GM19099 (cell line): ENCODE data around the gene SRSF9.
A peak's percentile ranks its signal among the peaks of the same experiment; 100 is the strongest.

ENCODE experiments used
- POLR2A ChIP-seq: IDR thresholded peaks from 3 replicates; pipeline ENCODE4 v1.6.1; 2011; ENCODE audit warnings: low read depth; ENCODE audit not compliant: insufficient read length; ENCODE audit errors: extremely low read depth

SRSF9 gene

GRCh38 chr12:120467439-120467838, 2.1 kb downstream of the SRSF9 start:
- no peak for TF ChIP-seq POLR2A

GRCh38 chr12:120466560-120467315, 2.8 kb downstream of the SRSF9 start:
- no peak for TF ChIP-seq POLR2A

- no peak for TF ChIP-seq POLR2A
These were observed 3.8 kb downstream of the SRSF9 start for GRCh38 chr12:120465756-120466155.

- TF ChIP-seq POLR2A, result no peak
These were observed 5.8 kb downstream of the SRSF9 start for GRCh38 chr12:120463712-120464111.

GRCh38 chr12:120462099-120462640, 7.4 kb downstream of the SRSF9 start:
- TF ChIP-seq POLR2A, result no peak

- no peak for TF ChIP-seq POLR2A
These were observed 9.4 kb downstream of the SRSF9 start for GRCh38 chr12:120460157-120460556.

- no peak for TF ChIP-seq POLR2A
These were observed 12.4 kb downstream of the SRSF9 start for GRCh38 chr12:120457133-120457532.

GRCh38 chr12:120455302-120455701, 14.2 kb downstream of the SRSF9 start:
- TF ChIP-seq POLR2A, result no peak

GRCh38 chr12:120453977-120454376, 15.6 kb downstream of the SRSF9 start:
- TF ChIP-seq POLR2A, result no peak

GRCh38 chr12:120453060-120453750, 16.3 kb downstream of the SRSF9 start:
- no peak for TF ChIP-seq POLR2A

GRCh38 chr12:120447992-120448391, 21.6 kb downstream of the SRSF9 start:
- no peak for TF ChIP-seq POLR2A

GRCh38 chr12:120445911-120446843, 23.4 kb downstream of the SRSF9 start, which contains the start of the genes GATC and TRIAP1:
Gene GATC, plus strand, starts transcription at chr12:120446444. Its CDS starts 37 bp downstream, at chr12:120446481.
Gene TRIAP1, minus strand, starts transcription at chr12:120446384. Its CDS starts 12 bp downstream, at chr12:120446372.
- peak; percentile 95 for TF ChIP-seq POLR2A

- TF ChIP-seq POLR2A, result no peak
These were observed 24.9 kb downstream of the SRSF9 start for GRCh38 chr12:120444676-120445075.

- TF ChIP-seq POLR2A, result no peak
These were observed 29.8 kb downstream of the SRSF9 start for GRCh38 chr12:120439646-120440247.
